ENCODE results near the gene WASHC4.

GRCh38 chr12:105189293-105189692, 81.8 kb downstream of the WASHC4 start:
- no peak for TF ChIP-seq CTCF (conservative IDR thresholded peaks at IDR 0.05)
- TF ChIP-seq EZH2 (IDR thresholded peaks at IDR 0.05; ENCODE audit: low read depth): no peak
